Neural cell (in vitro differentiated cells): ENCODE results near the gene TOP1. TPM values are rescaled to one million over a fixed set of nuclear protein-coding genes. Genes with fewer than 3 reads are reported as not detected.

Source experiments
- H2AFZ ChIP-seq: fragments of 200-600, 300-800 bp; sonication (generic), shearing (Covaris generic); 2 replicates; pipeline ENCODE4 v1.6.0; 2014; ENCODE audit warnings: low read depth, mild to moderate bottlenecking, antibody characterized with exemption, low read length, moderate library complexity
- H3F3A ChIP-seq: fragments of 200-600 bp; shearing (Covaris generic); 2 replicates; pipeline ENCODE4 v1.6.1; 2016; ENCODE audit warnings: mild to moderate bottlenecking, moderate library complexity, mixed read lengths, antibody characterized with exemption, low read length; ENCODE audit not compliant: insufficient read depth, poor library complexity, severe bottlenecking
- H3K27ac ChIP-seq: fragments of 200-600, 300-800 bp; sonication (generic), shearing (Covaris generic); 2 replicates; pipeline ENCODE4 v1.5.1; 2014; ENCODE audit warnings: mild to moderate bottlenecking, low read length, moderate library complexity
- H3K27me3 ChIP-seq: fragments of 300-800, 200-600 bp; sonication (generic), shearing (Covaris generic); 2 replicates; pipeline ENCODE4 v1.6.0; 2014; ENCODE audit warnings: mild to moderate bottlenecking, low read depth, low read length, moderate library complexity; ENCODE audit not compliant: insufficient read depth
- H3K36me3 ChIP-seq: fragments of 300-800, 200-600 bp; sonication (generic), shearing (Covaris generic); 2 replicates; pipeline ENCODE4 v1.5.1; 2014; ENCODE audit warnings: mild to moderate bottlenecking, antibody characterized with exemption, low read length, moderate library complexity; ENCODE audit not compliant: insufficient read depth
- H3K4me2 ChIP-seq: fragments of 300-800, 200-600 bp; sonication (generic), shearing (Covaris generic); 2 replicates; pipeline ENCODE4 v1.6.0; 2014; ENCODE audit warnings: mild to moderate bottlenecking, low read length
- H3K4me3 ChIP-seq: fragments of 300-800, 200-600 bp; sonication (generic), shearing (Covaris generic); 2 replicates; pipeline ENCODE4 v1.5.1; 2014; ENCODE audit warnings: mild to moderate bottlenecking, low read length, moderate library complexity
- H3K79me2 ChIP-seq: fragments of 200-600 bp; shearing (Covaris generic); replicated peaks from 2 replicates; pipeline ENCODE4 v1.6.0; 2014; ENCODE audit warnings: mild to moderate bottlenecking, low read length, moderate library complexity; ENCODE audit not compliant: insufficient read depth
- H3K9ac ChIP-seq: fragments of 300-800, 200-600 bp; sonication (generic), shearing (Covaris generic); 2 replicates; pipeline ENCODE4 v1.6.1; 2016; ENCODE audit warnings: mild to moderate bottlenecking, low read length, mixed read lengths
- H3K9me2 ChIP-seq: fragments of 200-600 bp; shearing (Covaris generic); 2 replicates; pipeline ENCODE4 v1.6.1; 2016; ENCODE audit warnings: mild to moderate bottlenecking, low read length, mixed read lengths; ENCODE audit not compliant: insufficient read depth
- H3K9me3 ChIP-seq: fragments of 200-600, 300-800 bp; sonication (generic), shearing (Covaris generic); 2 replicates; pipeline ENCODE4 v1.6.1; 2016; ENCODE audit warnings: mild to moderate bottlenecking, mixed run types, low read length, moderate library complexity, mixed read lengths
- H4K20me1 ChIP-seq: fragments of 200-600 bp; shearing (Covaris generic); 2 replicates; pipeline ENCODE4 v1.6.1; 2016; ENCODE audit warnings: mild to moderate bottlenecking, mixed run types; ENCODE audit not compliant: insufficient read depth
- CTCF ChIP-seq: fragments of 450-650 bp; IDR thresholded peaks from 2 replicates; pipeline ENCODE4 v1.5.1; 2014; ENCODE audit warnings: antibody characterized with exemption, mild to moderate bottlenecking, moderate library complexity; ENCODE audit not compliant: poor library complexity, severe bottlenecking
- EP300 ChIP-seq: fragments of 450-650 bp; conservative IDR thresholded peaks from 2 replicates; pipeline ENCODE4 v1.6.1; 2014; ENCODE audit warnings: antibody characterized with exemption, mild to moderate bottlenecking, moderate library complexity; ENCODE audit not compliant: poor library complexity, severe bottlenecking
- EZH2 ChIP-seq: fragments of 200-600, 300-800 bp; shearing (Covaris generic), sonication (generic); IDR thresholded peaks from 2 replicates; pipeline ENCODE4 v1.6.1; 2014; ENCODE audit warnings: antibody characterized with exemption, low read length, borderline replicate concordance, mild to moderate bottlenecking; ENCODE audit not compliant: insufficient read depth, poor library complexity, severe bottlenecking
- MXI1 ChIP-seq: fragments of 450-650 bp; conservative IDR thresholded peaks from 2 replicates; pipeline ENCODE4 v1.6.1; 2014; ENCODE audit warnings: antibody characterized with exemption, mild to moderate bottlenecking; ENCODE audit not compliant: poor library complexity, severe bottlenecking
- POLR2AphosphoS5 ChIP-seq: IDR thresholded peaks from 2 replicates; pipeline ENCODE4 v1.6.1; 2012
- RAD21 ChIP-seq: fragments of 450-650 bp; conservative IDR thresholded peaks from 2 replicates; pipeline ENCODE4 v1.6.1; 2014; ENCODE audit warnings: antibody characterized with exemption, mild to moderate bottlenecking, moderate library complexity
- REST ChIP-seq: IDR thresholded peaks from 2 replicates; pipeline ENCODE4 v1.6.1; 2012; ENCODE audit warnings: borderline replicate concordance
- SMC3 ChIP-seq: fragments of 450-650 bp; conservative IDR thresholded peaks from 2 replicates; pipeline ENCODE4 v1.6.1; 2014; ENCODE audit warnings: antibody characterized with exemption, mild to moderate bottlenecking, moderate library complexity; ENCODE audit not compliant: poor library complexity
- TAF1 ChIP-seq: IDR thresholded peaks from 2 replicates; pipeline ENCODE4 v1.6.1; 2012; ENCODE audit warnings: low read depth
- polyA plus RNA-seq: library from polyadenylated mRNA; depleted of rRNA; stranded (reverse); fragments of >200 nt; gene quantifications from 2 replicates; pipeline ENCODE4 v1.2.3, GENCODE V29; 2014

Gene TOP1
- polyA plus RNA-seq, 1 donor from 2014 or later, result 33.2 TPM

GRCh38 chr20:40984496-40984895 is 44.1 kb upstream of the TOP1 start:
- Histone ChIP-seq H4K20me1 (no peaks in the 10 kb centered on the region), H2AFZ (no peak overlapping the region), H3K27ac (no peak overlapping the region), H3K9me2 (no peaks in the 10 kb centered on the region), H3K9me3 (no peaks in the 10 kb centered on the region), H3K36me3 (no peaks in the 10 kb centered on the region), H3K27me3 (no peaks in the 10 kb centered on the region), H3K9ac (no peak overlapping the region), H3K4me3 (no peak overlapping the region), H3K4me2 (no peak overlapping the region), H3K79me2 (no peaks in the 10 kb centered on the region), H3F3A (no peaks in the 10 kb centered on the region)
- no peak for TF ChIP-seq RAD21
- no peak for TF ChIP-seq SMC3
- TF ChIP-seq CTCF, result no peak
- no peak for TF ChIP-seq REST
- TF ChIP-seq POLR2AphosphoS5, result no peak
- TF ChIP-seq EP300, result no peak

GRCh38 chr20:40986774-40987173 is 41.8 kb upstream of the TOP1 start:
- Histone ChIP-seq H3K27me3 (no peaks in the 10 kb centered on the region), H2AFZ (no peak overlapping the region), H3F3A (no peaks in the 10 kb centered on the region), H3K9me3 (no peaks in the 10 kb centered on the region), H3K36me3 (no peaks in the 10 kb centered on the region), H3K79me2 (no peaks in the 10 kb centered on the region), H3K9me2 (no peaks in the 10 kb centered on the region), H4K20me1 (no peaks in the 10 kb centered on the region), H3K4me3 (no peak overlapping the region), H3K27ac (no peak overlapping the region), H3K4me2 (no peak overlapping the region), H3K9ac (no peak overlapping the region)
- TF ChIP-seq SMC3 (no peak), CTCF (no peak), MXI1 (no peak), REST (no peak), TAF1 (no peak), EP300 (no peak), EZH2 (no peak), POLR2AphosphoS5 (no peak)
